NOMO-1 treated with dmso at 0.1 percent for 144 hours (cell line): Measurements from ENCODE around the gene TDRKH.

Source experiments
- DNase-seq: peaks from one replicate; lab custom pipeline; 2025; ENCODE audit not compliant: unreplicated experiment; lab: John Stamatoyannopoulos, UW

TDRKH gene

GRCh38 chr1:151790071-151790939, at the start of gene TDRKH:
TDRKH (minus strand) TSS chr1:151790500; CDS start chr1:151783022, 7,478 bp downstream.
- peak; percentile 100 for DNase-seq

- DNase-seq = no peak
Observed at GRCh38 chr1:151839457-151840403, 49.4 kb upstream of the TDRKH start, which contains the start of gene C2CD4D. C2CD4D (minus strand) TSS chr1:151839820; CDS start chr1:151838989, 831 bp downstream.

DNA sequence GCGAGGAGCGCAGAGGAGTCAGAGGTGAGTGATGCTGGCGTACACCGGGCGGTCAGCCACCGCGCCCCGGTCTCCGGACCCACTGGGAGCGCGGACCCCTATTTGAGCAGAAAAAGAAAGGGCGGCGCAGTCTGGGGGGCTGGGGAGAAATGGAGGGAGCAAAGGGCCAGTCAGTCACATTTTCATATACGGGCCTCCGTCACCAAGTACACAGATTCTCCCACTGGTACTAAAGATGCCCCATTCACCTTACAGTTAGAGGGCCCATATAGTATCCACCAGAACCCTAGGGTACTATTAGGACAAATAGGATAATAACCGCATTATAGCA, 48.7 kb upstream of the TDRKH start:
- no peak for DNase-seq

- no peak for DNase-seq
Observed at GRCh38 chr1:151838222-151839081, 48.2 kb upstream of the TDRKH start.

DNA sequence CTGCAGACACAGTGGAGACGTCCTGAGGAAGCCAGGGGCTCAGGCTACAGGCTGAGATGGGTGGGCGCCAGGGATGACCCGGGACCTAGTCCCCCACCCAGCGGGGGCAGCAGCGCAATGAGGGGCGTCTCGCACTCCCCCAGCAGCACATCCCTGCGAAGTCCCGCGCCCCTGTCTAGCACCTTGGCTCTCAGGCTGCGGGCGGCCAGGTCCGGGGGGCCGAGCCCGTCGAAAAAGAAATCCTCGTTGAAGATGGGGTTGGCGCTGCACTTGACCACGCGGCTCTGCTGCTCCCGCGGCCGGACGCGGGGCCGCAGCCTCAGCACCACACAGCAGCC, 47.6 kb upstream of the TDRKH start:
- no peak for DNase-seq

DNA sequence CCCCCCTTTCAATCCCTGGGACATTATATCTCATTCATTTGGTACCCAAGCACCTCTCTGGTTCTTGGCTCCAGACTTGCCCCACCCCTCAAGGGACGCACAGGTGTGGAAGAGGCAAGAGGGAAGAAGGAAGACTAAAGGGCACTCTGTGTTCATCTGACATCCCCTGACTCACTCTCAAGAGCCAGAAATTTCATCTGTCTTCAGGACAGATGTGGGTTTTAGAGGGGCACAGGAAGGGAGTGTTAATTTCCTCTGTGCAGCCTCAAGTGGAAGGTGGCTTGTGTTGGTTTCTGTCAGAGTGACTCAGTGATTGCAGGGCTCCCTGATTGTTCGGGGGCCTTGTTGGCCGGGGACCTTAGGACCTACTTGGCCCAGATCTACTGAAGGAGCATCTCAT, 46.9 kb upstream of the TDRKH start:
- no peak for DNase-seq

- DNase-seq = no peak
Observed at GRCh38 chr1:151835596-151835995, 45.3 kb upstream of the TDRKH start.

DNA sequence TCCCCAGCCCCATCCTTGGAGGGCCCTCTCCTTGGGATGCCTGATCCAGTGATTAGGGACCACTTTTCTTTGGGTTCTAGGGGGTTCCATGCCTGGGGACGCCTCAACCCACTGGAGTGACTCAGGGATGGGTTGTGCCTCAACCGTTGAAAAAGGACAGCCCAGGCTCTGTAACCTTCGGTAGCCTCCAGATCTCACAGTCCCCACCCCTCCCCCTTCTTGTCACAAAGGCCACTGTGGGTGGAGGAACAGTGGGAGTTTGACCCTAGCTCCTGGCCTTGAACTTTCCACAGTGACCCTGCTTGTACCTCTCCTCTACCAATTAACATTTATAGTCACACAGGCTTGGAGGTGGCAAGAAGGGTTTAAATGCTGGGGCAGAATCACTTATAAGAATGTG, 43.9 kb upstream of the TDRKH start:
- DNase-seq = no peak

- DNase-seq = no peak
Observed at GRCh38 chr1:151833172-151833900, 43.0 kb upstream of the TDRKH start.

GRCh38 chr1:151832318-151832980, 42.1 kb upstream of the TDRKH start:
- DNase-seq = no peak

DNA sequence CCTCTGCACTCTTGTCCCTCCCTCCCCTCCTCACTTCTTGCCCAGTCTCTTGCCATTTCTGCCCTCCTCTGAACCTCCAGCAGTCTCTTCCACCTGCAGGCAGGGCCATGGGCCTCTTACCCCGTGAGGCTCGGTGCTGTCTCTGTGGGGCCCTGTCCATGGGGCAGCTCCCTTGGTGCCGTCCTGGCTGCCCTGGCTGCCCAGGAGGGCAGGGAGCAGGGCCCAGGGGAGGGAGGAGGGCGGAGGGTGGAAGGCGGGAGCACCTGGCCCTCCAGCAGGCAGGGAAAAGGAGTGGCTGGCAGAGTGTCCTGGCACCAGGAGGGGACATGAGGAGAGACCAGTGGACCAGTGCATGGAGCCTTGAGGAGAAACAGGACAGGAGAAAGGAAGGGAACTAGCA, 41.3 kb upstream of the TDRKH start, which contains the start of gene RORC:
Gene RORC, minus strand, starts transcription at position 198 of the 400 bp plus-strand sequence. Its CDS starts 38 bp downstream, at position 160.
- no peak for DNase-seq

DNA sequence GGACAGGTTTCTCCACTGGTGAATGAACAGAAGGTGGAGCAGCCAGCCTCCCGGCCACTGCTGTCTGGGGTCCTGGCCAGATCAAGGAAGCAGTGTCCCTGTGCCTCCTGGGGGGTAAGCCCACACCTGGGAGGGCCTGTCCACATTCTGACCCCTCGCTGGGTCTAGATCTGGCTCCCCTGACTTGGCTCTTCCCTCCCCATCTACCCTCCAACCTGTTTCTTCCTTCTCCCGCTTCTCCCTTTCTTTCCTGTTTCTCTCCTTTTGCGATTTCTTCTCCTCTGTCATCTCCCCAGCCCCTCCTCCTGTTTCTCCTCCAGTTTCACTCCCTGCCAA, 40.9 kb upstream of the TDRKH start:
- no peak for DNase-seq

DNA sequence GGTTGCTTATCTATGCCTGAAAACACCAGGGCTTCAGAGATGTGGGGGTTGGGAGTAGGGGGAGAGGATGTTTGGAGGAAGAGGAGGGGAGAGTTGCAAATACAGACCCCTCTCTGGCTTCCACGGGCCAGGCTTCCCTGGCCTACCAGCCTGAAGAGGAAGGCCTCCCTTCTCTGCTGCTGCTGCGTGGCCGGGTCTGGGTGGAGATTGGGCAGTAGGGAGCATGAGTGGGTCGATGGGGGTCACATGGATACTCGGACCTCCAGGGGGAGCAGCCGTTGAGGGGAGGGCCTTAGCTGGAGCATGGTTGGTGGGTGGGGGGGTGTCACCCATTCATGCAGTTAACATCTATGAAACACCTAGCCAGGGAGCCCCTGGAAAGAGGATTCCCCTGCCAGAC, 39.8 kb upstream of the TDRKH start:
- no peak for DNase-seq

DNA sequence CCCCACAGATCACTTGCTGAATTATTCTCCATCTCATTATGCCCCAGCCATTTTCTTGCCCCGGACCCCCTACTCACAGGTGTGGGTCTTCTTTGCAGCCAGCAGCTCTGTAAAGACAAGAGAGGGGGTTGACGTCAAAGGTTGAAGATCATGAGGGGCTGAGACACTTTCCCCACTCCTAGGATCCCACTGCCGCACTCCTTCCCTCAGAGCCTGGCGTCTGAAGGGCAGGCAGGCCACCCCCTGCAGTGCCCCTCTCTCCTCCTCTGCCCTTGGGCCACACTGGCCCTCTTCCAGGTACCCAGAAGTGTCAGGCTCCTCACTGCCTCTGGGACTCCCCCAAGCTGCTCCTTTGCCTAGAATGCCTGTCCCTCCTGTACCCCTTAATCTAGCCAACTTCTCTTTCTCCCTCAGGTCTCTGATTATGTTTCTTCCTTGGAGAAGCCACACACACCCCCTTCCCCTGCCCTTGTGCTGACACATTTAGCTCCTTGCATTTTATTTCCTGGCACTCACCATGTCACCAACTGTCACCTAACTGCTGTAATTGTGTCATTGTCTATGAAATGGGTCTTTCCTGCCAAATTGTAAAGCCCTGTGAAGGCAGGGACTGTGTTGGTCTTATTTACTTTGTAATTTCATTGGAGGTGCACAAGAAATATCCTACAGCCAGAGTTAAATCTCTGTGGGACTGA, 39.2 kb upstream of the TDRKH start:
- DNase-seq = no peak

DNA sequence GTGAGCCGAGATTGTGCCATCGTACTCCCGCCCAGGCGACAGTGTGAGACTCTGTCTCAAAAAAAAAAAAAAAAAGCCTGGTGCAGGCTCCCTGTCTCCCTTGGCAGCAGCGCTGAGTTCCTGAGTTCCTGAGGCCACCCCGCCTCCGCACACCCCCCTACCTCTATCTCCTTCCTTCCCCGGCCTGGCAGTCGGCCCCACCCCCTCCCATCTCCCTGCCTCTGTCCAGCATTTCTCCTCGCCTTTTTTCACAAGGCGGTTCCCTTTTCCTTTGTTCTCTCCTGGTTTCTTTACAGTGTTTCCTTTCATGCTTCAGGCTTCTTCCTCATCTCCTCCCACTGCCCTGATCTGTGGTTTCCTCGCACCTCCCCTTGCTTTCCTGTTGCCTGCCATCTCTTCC, 38.6 kb upstream of the TDRKH start:
- no peak for DNase-seq

- DNase-seq = no peak
Observed at GRCh38 chr1:151827853-151828252, 37.6 kb upstream of the TDRKH start.

DNA sequence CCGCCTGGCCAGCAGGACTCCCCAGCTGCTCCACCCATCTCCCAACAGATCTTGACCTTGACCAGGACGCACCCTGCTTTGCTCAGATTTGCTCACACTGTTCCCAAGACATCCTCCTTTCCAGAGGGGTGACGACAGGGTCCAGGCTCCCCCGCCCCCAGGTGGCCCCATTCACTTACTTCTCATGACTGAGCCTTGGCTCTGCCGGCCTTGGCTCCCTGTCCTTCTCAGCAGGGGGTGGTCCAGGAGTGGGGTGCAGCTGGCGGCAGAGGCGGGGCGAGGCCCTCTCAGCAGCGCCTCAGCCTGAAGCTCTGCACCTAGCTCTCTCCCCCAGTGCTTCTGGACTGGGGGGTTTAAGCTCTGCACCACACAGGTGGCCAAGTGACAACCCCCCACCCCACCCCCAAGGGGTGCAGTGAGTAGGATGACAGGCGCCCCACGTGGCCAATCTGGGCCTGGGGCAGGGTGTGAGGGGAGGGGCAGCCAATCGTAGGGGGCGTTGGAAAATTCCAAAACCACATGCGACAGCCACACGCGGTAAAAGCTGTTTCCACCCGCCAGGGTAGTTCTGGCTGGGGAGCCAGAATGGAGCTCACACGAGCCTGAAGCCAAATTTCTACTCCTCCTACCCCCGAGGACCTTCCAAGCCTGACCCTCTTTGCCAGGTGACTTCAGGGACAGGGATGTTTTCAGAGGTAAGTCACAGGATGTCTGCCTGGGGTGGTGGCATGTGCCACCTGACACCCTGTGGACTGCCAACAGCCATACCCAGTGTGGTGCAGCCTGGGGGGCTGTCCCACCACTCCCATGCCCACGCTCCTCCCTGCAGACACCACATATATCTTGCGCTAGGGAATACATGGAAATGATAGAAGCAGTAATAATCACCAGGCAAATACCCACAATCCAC, 35.7 kb upstream of the TDRKH start:
- no peak for DNase-seq

GRCh38 chr1:151825204-151825603, 34.9 kb upstream of the TDRKH start:
- DNase-seq = no peak
